SU-DHL-6 (cell line): ENCODE data around the gene PNP.

Experiments
- H2AFZ ChIP-seq: fragments of 200-600 bp; sonication (generic); 2 replicates; pipeline ENCODE4 v1.6.1; 2014; ENCODE audit warnings: low read depth, mild to moderate bottlenecking, moderate library complexity, mixed read lengths, antibody characterized with exemption, low read length; ENCODE audit not compliant: severe bottlenecking
- H3F3A ChIP-seq: fragments of 200-600 bp; shearing (Covaris generic); 2 replicates; pipeline ENCODE4 v1.6.0; 2016; ENCODE audit warnings: antibody characterized with exemption, mild to moderate bottlenecking; ENCODE audit not compliant: insufficient read depth
- H3K27ac ChIP-seq: fragments of 200-600 bp; sonication (generic); 2 replicates; pipeline ENCODE4 v1.5.1; 2016; ENCODE audit warnings: low read depth, mild to moderate bottlenecking, low read length, moderate library complexity, mixed read lengths
- H3K27me3 ChIP-seq: fragments of 200-600 bp; sonication (generic), shearing (Covaris generic); 2 replicates; pipeline ENCODE4 v1.6.0; 2014; ENCODE audit warnings: mild to moderate bottlenecking, low read length
- H3K36me3 ChIP-seq: fragments of 200-600 bp; sonication (generic); 2 replicates; pipeline ENCODE4 v1.6.1; 2014; ENCODE audit warnings: mild to moderate bottlenecking, low read length, mixed read lengths
- H3K4me2 ChIP-seq: fragments of 300-600, 200-600 bp; shearing (Covaris generic), sonication (generic); 2 replicates; pipeline ENCODE4 v1.6.0; 2014; ENCODE audit warnings: low read length, low read depth, mild to moderate bottlenecking; ENCODE audit not compliant: poor library complexity, severe bottlenecking
- H3K4me3 ChIP-seq: fragments of 200-600 bp; sonication (generic); 2 replicates; pipeline ENCODE4 v1.5.1; 2014; ENCODE audit warnings: antibody characterized with exemption, low read length, mild to moderate bottlenecking, mixed read lengths; ENCODE audit not compliant: insufficient read depth, poor library complexity, severe bottlenecking
- H3K79me2 ChIP-seq: fragments of 200-600 bp; sonication (generic); 2 replicates; pipeline ENCODE4 v1.6.1; 2014; ENCODE audit warnings: mild to moderate bottlenecking, low read length, moderate library complexity; ENCODE audit not compliant: insufficient read depth
- H3K9ac ChIP-seq: fragments of 200-600 bp; sonication (generic); 2 replicates; pipeline ENCODE4 v1.7.0; 2014; ENCODE audit warnings: mild to moderate bottlenecking, low read length
- H3K9me2 ChIP-seq: fragments of 200-600 bp; sonication (generic); replicated peaks from 2 replicates; pipeline ENCODE4 v1.6.1; 2014; ENCODE audit warnings: low read length; ENCODE audit not compliant: insufficient read depth
- H3K9me3 ChIP-seq: fragments of 200-600 bp; sonication (generic); 2 replicates; pipeline ENCODE4 v1.6.1; 2014; ENCODE audit warnings: low read length, mixed read lengths; ENCODE audit not compliant: insufficient read depth
- H4K20me1 ChIP-seq: fragments of 200-600 bp; sonication (generic); 2 replicates; pipeline ENCODE4 v1.6.1; 2014; ENCODE audit warnings: low read depth, mild to moderate bottlenecking, antibody characterized with exemption, low read length, moderate library complexity, mixed read lengths
- EZH2phosphoT487 ChIP-seq: fragments of 200-600 bp; sonication (generic), shearing (Covaris generic); conservative IDR thresholded peaks from 2 replicates; pipeline ENCODE4 v1.6.1; 2018; ENCODE audit warnings: mild to moderate bottlenecking, antibody characterized with exemption, low read length, moderate library complexity, mixed read lengths
- TF ChIP-seq, protein P1 (sequence below): fragments of 200-600 bp; sonication (generic); IDR thresholded peaks from one replicate; pipeline ENCODE4 v1.5.1; 2017; ENCODE audit warnings: antibody characterized with exemption, mild to moderate bottlenecking, low read length, moderate library complexity; ENCODE audit not compliant: insufficient read depth, poor library complexity, severe bottlenecking

The PNP gene

GRCh38 chr14:20516921-20517320, 47.7 kb downstream of the PNP start:
- Histone ChIP-seq H3K9me2 (no peaks in the 10 kb centered on the region), H3K9ac (no peak overlapping the region), H3K79me2 (no peaks in the 10 kb centered on the region), H3K4me2 (no peak overlapping the region), H3K4me3 (no peak overlapping the region), H3K9me3 (no peaks in the 10 kb centered on the region), H3F3A (no peaks in the 10 kb centered on the region), H3K36me3 (no peaks in the 10 kb centered on the region), H3K27ac (no peak overlapping the region), H4K20me1 (no peaks in the 10 kb centered on the region), H3K27me3 (no peaks in the 10 kb centered on the region), H2AFZ (no peak overlapping the region)
- TF ChIP-seq, protein P1, sequence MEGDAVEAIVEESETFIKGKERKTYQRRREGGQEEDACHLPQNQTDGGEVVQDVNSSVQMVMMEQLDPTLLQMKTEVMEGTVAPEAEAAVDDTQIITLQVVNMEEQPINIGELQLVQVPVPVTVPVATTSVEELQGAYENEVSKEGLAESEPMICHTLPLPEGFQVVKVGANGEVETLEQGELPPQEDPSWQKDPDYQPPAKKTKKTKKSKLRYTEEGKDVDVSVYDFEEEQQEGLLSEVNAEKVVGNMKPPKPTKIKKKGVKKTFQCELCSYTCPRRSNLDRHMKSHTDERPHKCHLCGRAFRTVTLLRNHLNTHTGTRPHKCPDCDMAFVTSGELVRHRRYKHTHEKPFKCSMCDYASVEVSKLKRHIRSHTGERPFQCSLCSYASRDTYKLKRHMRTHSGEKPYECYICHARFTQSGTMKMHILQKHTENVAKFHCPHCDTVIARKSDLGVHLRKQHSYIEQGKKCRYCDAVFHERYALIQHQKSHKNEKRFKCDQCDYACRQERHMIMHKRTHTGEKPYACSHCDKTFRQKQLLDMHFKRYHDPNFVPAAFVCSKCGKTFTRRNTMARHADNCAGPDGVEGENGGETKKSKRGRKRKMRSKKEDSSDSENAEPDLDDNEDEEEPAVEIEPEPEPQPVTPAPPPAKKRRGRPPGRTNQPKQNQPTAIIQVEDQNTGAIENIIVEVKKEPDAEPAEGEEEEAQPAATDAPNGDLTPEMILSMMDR = no peak
- no peak for TF ChIP-seq EZH2phosphoT487

DNA sequence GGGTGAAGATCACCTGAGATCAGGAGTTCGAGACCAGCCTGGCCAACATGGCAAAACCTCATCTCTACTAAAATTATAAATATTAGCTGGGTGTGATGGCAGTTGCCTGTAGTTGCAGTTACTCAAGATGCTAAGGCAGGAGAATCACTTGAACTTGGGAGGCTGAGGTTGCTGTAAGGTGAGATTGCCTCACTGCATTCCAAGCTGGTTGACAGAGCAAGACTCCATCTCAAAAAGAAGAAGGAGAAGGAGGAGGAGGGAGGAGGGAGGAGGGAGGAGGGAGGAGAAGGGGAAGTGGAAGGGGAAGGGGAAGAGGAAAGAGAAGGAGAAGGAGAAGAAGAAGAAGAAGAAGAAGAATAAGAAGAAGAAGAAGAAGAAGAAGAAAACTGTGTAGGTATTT, 53.1 kb downstream of the PNP start:
- H3K4me3 ChIP-seq = no peak overlapping the region
- H4K20me1 ChIP-seq = no peaks in the 10 kb centered on the region
- no peaks in the 10 kb centered on the region for H3F3A ChIP-seq
- no peaks in the 10 kb centered on the region for H3K36me3 ChIP-seq
- no peaks in the 10 kb centered on the region for H3K27me3 ChIP-seq
- no peaks in the 10 kb centered on the region for H3K79me2 ChIP-seq
- no peak overlapping the region for H3K4me2 ChIP-seq
- no peak overlapping the region for H3K9ac ChIP-seq
- no peaks in the 10 kb centered on the region for H3K9me2 ChIP-seq
- no peak overlapping the region for H2AFZ ChIP-seq
- TF ChIP-seq, protein P1 = no peak
- no peak for TF ChIP-seq EZH2phosphoT487
- no peak overlapping the region for H3K27ac ChIP-seq
- no peaks in the 10 kb centered on the region for H3K9me3 ChIP-seq

DNA sequence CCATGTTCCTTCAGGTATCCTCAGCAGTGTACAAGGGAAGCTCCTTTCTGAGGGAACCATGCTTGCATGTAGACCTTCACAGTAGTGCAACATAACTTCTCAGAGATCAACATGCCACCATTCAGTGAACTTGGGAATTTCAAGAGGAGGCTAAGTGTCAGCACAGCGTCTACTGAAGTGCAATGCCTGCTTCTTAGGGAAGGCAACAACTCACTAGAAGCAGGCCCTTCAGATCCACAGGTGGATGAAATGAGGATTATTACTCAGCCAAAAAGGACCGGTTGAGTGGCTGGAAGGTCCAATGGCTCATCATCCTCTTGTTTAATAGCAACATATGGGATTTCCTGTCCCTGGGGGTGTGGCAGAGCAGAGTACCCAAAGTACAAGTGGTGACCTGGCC, 54.8 kb downstream of the PNP start:
- no peak overlapping the region for H3K9ac ChIP-seq
- TF ChIP-seq, protein P1 = no peak
- H3K9me3 ChIP-seq = no peaks in the 10 kb centered on the region
- no peak overlapping the region for H3K4me2 ChIP-seq
- no peaks in the 10 kb centered on the region for H3K36me3 ChIP-seq
- no peaks in the 10 kb centered on the region for H3K9me2 ChIP-seq
- H3F3A ChIP-seq = no peaks in the 10 kb centered on the region
- H3K27ac ChIP-seq = no peak overlapping the region
- no peak overlapping the region for H3K4me3 ChIP-seq
- no peaks in the 10 kb centered on the region for H4K20me1 ChIP-seq
- no peak overlapping the region for H2AFZ ChIP-seq
- H3K79me2 ChIP-seq = no peaks in the 10 kb centered on the region
- no peaks in the 10 kb centered on the region for H3K27me3 ChIP-seq
